H1 (cell line): ENCODE results near the gene TMEM125. TPM values are rescaled to one million over a fixed set of nuclear protein-coding genes. Genes with fewer than 3 reads are reported as not detected.

Experiments
- CTCF ChIA-PET: fragments of 300-600 bp; sonication (Branson Sonifier 250); formaldehyde crosslinking; loops from one replicate; lab custom pipeline; 2021; ENCODE audit not compliant: partially characterized antibody; lab: Charles Lee
- POLR2A ChIA-PET: fragments of 300-600 bp; sonication (Branson Sonifier 250); formaldehyde crosslinking; loops from one replicate; lab custom pipeline; 2021; ENCODE audit warnings: inconsistent platforms; ENCODE audit not compliant: partially characterized antibody; lab: Charles Lee
- DNase-seq, 2 experiments: peaks; one replicate each; pipeline versions ENCODE4 v3.0.0 to v3.0.0-alpha.2; 2010 to 2022; ENCODE audit warnings: low spot score in 2 of 2, low read depth in 1 of 2, mixed read lengths in 1 of 2
- FAIRE-seq: peaks from 2 replicates; lab custom pipeline; 2011; peaks lifted over from hg19 to GRCh38; lab: Jason Lieb, UNC
- H2AFZ ChIP-seq: 2 replicates; pipeline ENCODE4 v1.8.1; 2012; ENCODE audit warnings: low read length, inconsistent platforms
- H2AK5ac ChIP-seq: 2 replicates; pipeline ENCODE4 v1.6.1; 2013; ENCODE audit warnings: low read depth, low read length
- H2BK120ac ChIP-seq: replicated peaks from 2 replicates; pipeline ENCODE3; 2013; ENCODE audit warnings: low read depth, low read length, inconsistent platforms
- H2BK12ac ChIP-seq: 2 replicates; pipeline ENCODE4 v1.6.1; 2013; ENCODE audit warnings: low read depth, low read length
- H2BK15ac ChIP-seq: 2 replicates; pipeline ENCODE4 v1.6.1; 2013; ENCODE audit warnings: low read length
- H2BK20ac ChIP-seq: 2 replicates; pipeline ENCODE4 v1.6.1; 2013; ENCODE audit warnings: low read length
- H2BK5ac ChIP-seq: 2 replicates; pipeline ENCODE4 v1.6.1; 2013; ENCODE audit warnings: low read depth, low read length
- H3K14ac ChIP-seq: 2 replicates; pipeline ENCODE4 v1.6.1; 2013; ENCODE audit warnings: inconsistent platforms; ENCODE audit not compliant: insufficient read length
- H3K18ac ChIP-seq: 2 replicates; pipeline ENCODE4 v1.6.1; 2013; ENCODE audit warnings: low read length; ENCODE audit errors: extremely low read depth
- H3K23ac ChIP-seq: 2 replicates; pipeline ENCODE4 v1.6.1; 2013; ENCODE audit warnings: inconsistent platforms; ENCODE audit not compliant: insufficient read length
- H3K23me2 ChIP-seq: 2 replicates; pipeline ENCODE4 v1.6.1; 2013; ENCODE audit warnings: low read depth, low read length
- H3K27ac ChIP-seq: 2 replicates; pipeline ENCODE4 v1.6.1; 2011; ENCODE audit warnings: low read depth, low read length, inconsistent platforms
- H3K27me3 ChIP-seq, 4 experiments: replicated peaks in 1 of 4; 1 replicate in 1 of 4; 2 replicates in 3 of 4; pipeline versions ENCODE4 v1.6.1 to v1.8.1; 2011 to 2013; ENCODE audit warnings: low read length in 3 of 4, mild to moderate bottlenecking in 3 of 4, inconsistent platforms in 2 of 4, mixed read lengths in 2 of 4, moderate library complexity in 1 of 4; ENCODE audit not compliant: control insufficient read depth in 3 of 4, insufficient read depth in 3 of 4; ENCODE audit errors: extremely low read depth in 1 of 4
- H3K36me3 ChIP-seq, 4 experiments: 2 replicates each; pipeline versions ENCODE4 v1.6.1 to v1.8.1; 2011 to 2013; ENCODE audit warnings: mild to moderate bottlenecking in 4 of 4, low read length in 3 of 4, moderate library complexity in 2 of 4, control low read depth in 1 of 4, inconsistent platforms in 1 of 4; ENCODE audit not compliant: insufficient read depth in 4 of 4, control insufficient read depth in 2 of 4
- H3K4ac ChIP-seq: replicated peaks from 2 replicates; pipeline ENCODE3; 2013; ENCODE audit warnings: low read length, low read depth, mixed read lengths, inconsistent platforms; ENCODE audit not compliant: insufficient read length
- H3K4me1 ChIP-seq, 4 experiments: replicated peaks in 1 of 4; 1 replicate in 1 of 4; 2 replicates in 3 of 4; pipeline versions ENCODE4 v1.6.1 to v1.8.1; 2011 to 2013; ENCODE audit warnings: low read length in 3 of 4, inconsistent platforms in 2 of 4, mixed read lengths in 1 of 4; ENCODE audit not compliant: insufficient read depth in 4 of 4, control insufficient read depth in 3 of 4
- H3K4me2 ChIP-seq, 2 experiments: 2 replicates each; pipeline versions ENCODE4 v1.6.1 to v1.8.1; 2011 to 2013; ENCODE audit warnings: low read depth in 2 of 2, low read length in 2 of 2, control low read depth in 1 of 2, inconsistent platforms in 1 of 2, mild to moderate bottlenecking in 1 of 2; ENCODE audit not compliant: insufficient read depth in 1 of 2
- H3K4me3 ChIP-seq, 4 experiments: fragments of 200-600, 300-600 bp in 1 of 4; sonication (generic), shearing (Covaris generic), sonication (Bioruptor Twin) in 1 of 4; 2 replicates each; pipeline versions ENCODE4 v1.5.1 to v1.8.1; 2011 to 2016; ENCODE audit warnings: low read length in 4 of 4, low read depth in 3 of 4, control low read depth in 2 of 4, inconsistent platforms in 2 of 4, mild to moderate bottlenecking in 2 of 4, mixed read lengths in 1 of 4, moderate library complexity in 1 of 4; ENCODE audit not compliant: insufficient read depth in 2 of 4; ENCODE audit errors: extremely low read depth in 1 of 4
- H3K56ac ChIP-seq: replicated peaks from 2 replicates; pipeline ENCODE3; 2013; ENCODE audit warnings: low read depth, mild to moderate bottlenecking, mixed read lengths, low read length, inconsistent platforms; ENCODE audit not compliant: insufficient read length
- H3K79me1 ChIP-seq: 2 replicates; pipeline ENCODE4 v1.6.1; 2013; ENCODE audit warnings: low read depth, low read length, control low read depth
- H3K79me2 ChIP-seq, 2 experiments: 2 replicates each; pipeline versions ENCODE4 v1.6.1 to v1.8.1; 2012 to 2013; ENCODE audit warnings: low read length in 2 of 2, mild to moderate bottlenecking in 2 of 2, inconsistent platforms in 1 of 2; ENCODE audit not compliant: insufficient read depth in 2 of 2, control insufficient read depth in 1 of 2
- H3K9ac ChIP-seq, 4 experiments: replicated peaks in 1 of 4; 1 replicate in 1 of 4; 2 replicates in 3 of 4; pipeline versions ENCODE4 v1.6.1 to v1.8.1; 2011 to 2013; ENCODE audit warnings: low read depth in 3 of 4, low read length in 3 of 4, control low read depth in 2 of 4, mild to moderate bottlenecking in 2 of 4, moderate library complexity in 2 of 4, inconsistent platforms in 1 of 4; ENCODE audit errors: extremely low read depth in 1 of 4
- H3K9me3 ChIP-seq, 2 experiments: 2 replicates each; pipeline versions ENCODE4 v1.6.1 to v1.8.1; 2012 to 2013; ENCODE audit warnings: mild to moderate bottlenecking in 2 of 2, moderate library complexity in 2 of 2, control low read depth in 1 of 2, inconsistent platforms in 1 of 2, low read depth in 1 of 2, low read length in 1 of 2, mixed read lengths in 1 of 2; ENCODE audit not compliant: insufficient read depth in 2 of 2
- H4K20me1 ChIP-seq, 2 experiments: replicated peaks in 1 of 2; 2 replicates each; pipeline versions ENCODE3 to v1.8.1; 2011 to 2013; ENCODE audit warnings: inconsistent platforms in 2 of 2, low read length in 2 of 2, mild to moderate bottlenecking in 1 of 2; ENCODE audit not compliant: insufficient read depth in 2 of 2, control insufficient read depth in 1 of 2
- H4K5ac ChIP-seq: 2 replicates; pipeline ENCODE4 v1.6.1; 2013; ENCODE audit warnings: low read length, low read depth, mixed read lengths, inconsistent platforms; ENCODE audit not compliant: insufficient read length
- H4K8ac ChIP-seq: 2 replicates; pipeline ENCODE4 v1.8.0; 2013; ENCODE audit warnings: mild to moderate bottlenecking, moderate library complexity, low read length, inconsistent platforms; ENCODE audit not compliant: insufficient read depth; ENCODE audit errors: extremely low read depth
- H4K91ac ChIP-seq: replicated peaks from 2 replicates; pipeline ENCODE3; 2013; ENCODE audit warnings: low read length, mixed read lengths, inconsistent platforms; ENCODE audit not compliant: insufficient read length
- ASH2L ChIP-seq: fragments of 200-600, 300-600 bp; sonication (generic); IDR thresholded peaks from one replicate; pipeline ENCODE4 v1.7.1; 2017; ENCODE audit warnings: low read length
- BCL11A ChIP-seq, 2 experiments: IDR thresholded peaks; one replicate each; pipeline ENCODE4 v1.6.1; 2011; ENCODE audit warnings: low read depth in 2 of 2, low read length in 2 of 2, mild to moderate bottlenecking in 2 of 2
- BRCA1 ChIP-seq: IDR thresholded peaks from 2 replicates; pipeline ENCODE4 v1.6.1; 2012; ENCODE audit warnings: low read depth, low read length, improper control_type of control experiment
- CBX8 ChIP-seq: fragments of 300-800, 300-1000 bp; sonication (generic); IDR thresholded peaks from 2 replicates; pipeline ENCODE4 v1.7.1; 2016; ENCODE audit warnings: low read depth, low read length, borderline replicate concordance
- EP300 ChIP-seq, 2 experiments: IDR thresholded peaks; 1 replicate in 1 of 2; 2 replicates in 1 of 2; pipeline ENCODE4 v1.6.1; 2011 to 2012; ENCODE audit warnings: low read depth in 2 of 2, low read length in 2 of 2, mild to moderate bottlenecking in 2 of 2, borderline replicate concordance in 1 of 2, inconsistent platforms in 1 of 2, moderate library complexity in 1 of 2
- TAF7 ChIP-seq: optimal IDR thresholded peaks from 2 replicates; pipeline ENCODE3; 2011; ENCODE audit warnings: low read depth, mild to moderate bottlenecking, inconsistent platforms, low read length, moderate library complexity, borderline replicate concordance
- YY1 ChIP-seq: IDR thresholded peaks from 2 replicates; pipeline ENCODE4 v1.6.1; 2011; ENCODE audit warnings: low read depth, mild to moderate bottlenecking, low read length
- whole genome bisulfite sequencing, 2 experiments: shearing (Covaris generic) in 1 of 2; methylation state at CpG; one replicate each; pipeline versions ENCODE4 v1.1.6 to v1.1.7; 2013 to 2015; ENCODE audit warnings: low lambda C conversion rate in 2 of 2, mixed read lengths in 2 of 2, inconsistent platforms in 1 of 2, low coverage in 1 of 2, missing lambda C conversion rate in 1 of 2; ENCODE audit not compliant: insufficient replicate concordance in 2 of 2, insufficient coverage in 1 of 2, insufficient read length in 1 of 2; ENCODE audit errors: extremely low coverage in 1 of 2, missing lambda C conversion rate in 1 of 2; 5-methylcytosine and 5-hydroxymethylcytosine counted together
- polyA plus RNA-seq, 7 experiments: library from polyadenylated mRNA; depleted of rRNA in 3 of 7; stranded (reverse) in 5 of 7; unstranded in 2 of 7; fragments of >200 nt in 5 of 7; fragments of 200-250 nt in 2 of 7; gene quantifications; 1 replicate in 5 of 7; 2 replicates in 1 of 7; 4 replicates in 1 of 7; pipeline versions ENCODE4 v1.2.1 to v1.2.3, GENCODE V29; 2011 to 2013; ENCODE audit warnings: missing spikeins in 2 of 7, mixed read lengths in 2 of 7
- total RNA-seq: library from RNA; stranded (reverse); fragmentation: NEBNext Ultra II Directional; extraction: Animal tissue kit (Norgen Biotek cat#: 25700); gene quantifications from 2 replicates; pipeline ENCODE4 v1.2.1, GENCODE V29; 2021
- TF ChIP-seq, protein P1 (sequence below): IDR thresholded peaks from 2 replicates; pipeline ENCODE4 v1.6.1; 2012; ENCODE audit warnings: low read length, inconsistent platforms
- TF ChIP-seq, protein P2 (sequence below), 3 experiments: IDR thresholded peaks; 1 replicate in 2 of 3; 2 replicates in 1 of 3; pipeline versions ENCODE4 v1.5.1 to v1.6.1; 2011; ENCODE audit warnings: low read length in 3 of 3, mild to moderate bottlenecking in 3 of 3, inconsistent platforms in 2 of 3, low read depth in 1 of 3, moderate library complexity in 1 of 3; ENCODE audit not compliant: insufficient read depth in 1 of 3; ENCODE audit errors: control extremely low read depth in 1 of 3

The TMEM125 gene
- total and polyA plus RNA-seq, 2 of the 8 experiments (the other 6 are each of a cell fraction or from before 2014, with no cell fraction given): 26.5 to 46.7 TPM

DNA sequence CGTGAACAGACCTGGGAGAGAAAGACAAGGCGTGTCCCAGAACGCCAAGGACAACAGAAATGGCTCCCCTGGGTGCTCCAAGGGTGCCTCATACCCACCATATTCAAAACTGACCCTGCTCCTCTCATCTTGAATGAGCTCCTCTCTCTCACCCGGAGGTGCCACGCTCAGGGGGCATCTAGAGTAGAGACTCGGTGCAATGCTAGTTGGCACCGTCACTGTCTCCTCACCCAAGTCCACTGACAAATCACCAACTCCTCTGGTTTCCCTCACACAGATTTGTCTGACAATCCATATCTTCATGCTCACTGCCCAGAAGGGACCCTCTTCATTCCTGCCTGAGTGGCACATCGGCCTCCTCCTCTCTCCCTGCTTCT lies 5.0 kb downstream of the TMEM125 start:
- DNase-seq (no peak), FAIRE-seq (no peak)
- Histone ChIP-seq H4K20me1 (no peaks in the 10 kb centered on the region), H3K4me3 (no peak overlapping the region), H3K79me2 (0 out of 4 replicates have a peak, but pooled peaks cover 0 to 3% of the 10 kb centered on the region in 2 experiments), H3K4me2 (no peak overlapping the region), H2BK120ac (no peak overlapping the region), H4K91ac (no peak overlapping the region), H4K8ac (no peak overlapping the region), H2BK5ac (no peak overlapping the region; the same call in 1 of the 2 replicates), H3K9me3 (no peaks in the 10 kb centered on the region), H3K36me3 (peaks cover 2 to 12% (median 6%) of the 10 kb centered on the region in 4 experiments; a peak in 6 of 8 replicates), H3K4me1 (peaks cover 0 to 11% (median 3%) of the 10 kb centered on the region in 4 experiments; a peak in 4 of 7 replicates), H3K14ac (no peak overlapping the region), H2BK12ac (no peak overlapping the region), H2AFZ (no peak overlapping the region), H3K9ac (no peak overlapping the region), H2AK5ac (no peak overlapping the region), H4K5ac (no peak overlapping the region), H3K4ac (no peak overlapping the region), H3K18ac (no peak overlapping the region), H3K56ac (no peak overlapping the region), H3K79me1 (peaks cover 3% of the 10 kb centered on the region), H2BK20ac (no peak overlapping the region), H2BK15ac (no peak overlapping the region), H3K27me3 (no peaks in the 10 kb centered on the region), H3K23me2 (peaks cover 5% of the 10 kb centered on the region; the same call in 1 of the 2 replicates), H3K23ac (no peak overlapping the region), H3K27ac (no peak overlapping the region)
- 90% methylated on average over 8 of the region's 8 CpGs; no CpG with 5 or more reads in 1 of the 2 experiments for WGBS, 2 experiments
- ChIA-PET CTCF (interaction anchor here (2.7 kb wide), 1 partner anchor 11 kb away, joined by 10 read pairs; the partner anchor contains the start of gene C1orf210), POLR2A (interaction anchor here (1.6 kb wide), 1 partner anchor 83 kb away, joined by 4 read pairs; the partner anchor contains the start of gene CDC20)
- TF ChIP-seq TAF7: no peak
- TF ChIP-seq ASH2L: no peak
- TF ChIP-seq YY1: no peak
- no peak for TF ChIP-seq BCL11A (IDR thresholded peaks at IDR 0.05; ENCODE audit: low read depth in 2 of 2, low read length in 2 of 2)
- TF ChIP-seq BRCA1: no peak
- TF ChIP-seq, protein P1, sequence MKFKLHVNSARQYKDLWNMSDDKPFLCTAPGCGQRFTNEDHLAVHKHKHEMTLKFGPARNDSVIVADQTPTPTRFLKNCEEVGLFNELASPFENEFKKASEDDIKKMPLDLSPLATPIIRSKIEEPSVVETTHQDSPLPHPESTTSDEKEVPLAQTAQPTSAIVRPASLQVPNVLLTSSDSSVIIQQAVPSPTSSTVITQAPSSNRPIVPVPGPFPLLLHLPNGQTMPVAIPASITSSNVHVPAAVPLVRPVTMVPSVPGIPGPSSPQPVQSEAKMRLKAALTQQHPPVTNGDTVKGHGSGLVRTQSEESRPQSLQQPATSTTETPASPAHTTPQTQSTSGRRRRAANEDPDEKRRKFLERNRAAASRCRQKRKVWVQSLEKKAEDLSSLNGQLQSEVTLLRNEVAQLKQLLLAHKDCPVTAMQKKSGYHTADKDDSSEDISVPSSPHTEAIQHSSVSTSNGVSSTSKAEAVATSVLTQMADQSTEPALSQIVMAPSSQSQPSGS: no peak
- no peak for TF ChIP-seq EP300 (IDR thresholded peaks at IDR 0.05; ENCODE audit: borderline replicate concordance in 1 of 2, low read depth in 2 of 2, low read length in 2 of 2)
- no peak for TF ChIP-seq CBX8
- TF ChIP-seq, protein P2, sequence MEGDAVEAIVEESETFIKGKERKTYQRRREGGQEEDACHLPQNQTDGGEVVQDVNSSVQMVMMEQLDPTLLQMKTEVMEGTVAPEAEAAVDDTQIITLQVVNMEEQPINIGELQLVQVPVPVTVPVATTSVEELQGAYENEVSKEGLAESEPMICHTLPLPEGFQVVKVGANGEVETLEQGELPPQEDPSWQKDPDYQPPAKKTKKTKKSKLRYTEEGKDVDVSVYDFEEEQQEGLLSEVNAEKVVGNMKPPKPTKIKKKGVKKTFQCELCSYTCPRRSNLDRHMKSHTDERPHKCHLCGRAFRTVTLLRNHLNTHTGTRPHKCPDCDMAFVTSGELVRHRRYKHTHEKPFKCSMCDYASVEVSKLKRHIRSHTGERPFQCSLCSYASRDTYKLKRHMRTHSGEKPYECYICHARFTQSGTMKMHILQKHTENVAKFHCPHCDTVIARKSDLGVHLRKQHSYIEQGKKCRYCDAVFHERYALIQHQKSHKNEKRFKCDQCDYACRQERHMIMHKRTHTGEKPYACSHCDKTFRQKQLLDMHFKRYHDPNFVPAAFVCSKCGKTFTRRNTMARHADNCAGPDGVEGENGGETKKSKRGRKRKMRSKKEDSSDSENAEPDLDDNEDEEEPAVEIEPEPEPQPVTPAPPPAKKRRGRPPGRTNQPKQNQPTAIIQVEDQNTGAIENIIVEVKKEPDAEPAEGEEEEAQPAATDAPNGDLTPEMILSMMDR (IDR thresholded peaks at IDR 0.05; ENCODE audit: control extremely low read depth in 1 of 3, insufficient read depth in 1 of 3, low read depth in 1 of 3, low read length in 3 of 3): no peak
